ENCODE results near the gene DTNB. TPM values are rescaled to one million over a fixed set of nuclear protein-coding genes. Genes with fewer than 3 reads are reported as not detected.
"Not testable (repeated sequence)": the region's sequence is repeated elsewhere in the genome, so short reads cannot be mapped to it uniquely, and the experiment has no call there.

The DTNB gene
- total RNA-seq, 1 donor from 2014 or later = 15.6 TPM

- no peak for DNase-seq (ENCODE audit: low spot score)
Measured at GRCh38 chr2:25590921-25591505, 82.4 kb downstream of the DTNB start.

GRCh38 chr2:25589676-25590205, 83.6 kb downstream of the DTNB start:
- DNase-seq (ENCODE audit: low spot score) = no peak

- DNase-seq (ENCODE audit: low spot score) = no peak
Measured at GRCh38 chr2:25588576-25588975, 84.8 kb downstream of the DTNB start.

GRCh38 chr2:25587361-25587760, 86.0 kb downstream of the DTNB start:
- no peak for DNase-seq (ENCODE audit: low spot score)

GRCh38 chr2:25586726-25587144, 86.6 kb downstream of the DTNB start:
- DNase-seq (ENCODE audit: low spot score) = no peak

- DNase-seq (ENCODE audit: low spot score) = no peak
Measured at GRCh38 chr2:25585189-25585588, 88.2 kb downstream of the DTNB start.

GRCh38 chr2:25582077-25582830, 91.1 kb downstream of the DTNB start:
- DNase-seq (ENCODE audit: low spot score) = no peak

- no peak for DNase-seq (ENCODE audit: low spot score)
Measured at GRCh38 chr2:25576596-25576995, 96.8 kb downstream of the DTNB start.

GRCh38 chr2:25572638-25573037, 100.7 kb downstream of the DTNB start:
- no peak for DNase-seq (ENCODE audit: low spot score)

GRCh38 chr2:25570161-25570845, 103.1 kb downstream of the DTNB start:
- no peak for DNase-seq (ENCODE audit: low spot score)

GRCh38 chr2:25567406-25567805, 106.0 kb downstream of the DTNB start:
- no peak for DNase-seq (ENCODE audit: low spot score)

GRCh38 chr2:25566694-25567093, 106.7 kb downstream of the DTNB start:
- DNase-seq (ENCODE audit: low spot score) = no peak

GRCh38 chr2:25566094-25566493, 107.3 kb downstream of the DTNB start:
- no peak for DNase-seq (ENCODE audit: low spot score)

GRCh38 chr2:25561136-25561850, 112.1 kb downstream of the DTNB start:
- no peak for DNase-seq (ENCODE audit: low spot score)

- no peak for DNase-seq (ENCODE audit: low spot score)
Measured at GRCh38 chr2:25559148-25559547, 114.2 kb downstream of the DTNB start.

- no peak for DNase-seq (ENCODE audit: low spot score)
Measured at GRCh38 chr2:25558262-25558661, 115.1 kb downstream of the DTNB start.

- no peak for DNase-seq (ENCODE audit: low spot score)
Measured at GRCh38 chr2:25557179-25558036, 116.0 kb downstream of the DTNB start.

- DNase-seq (ENCODE audit: low spot score) = no peak
Measured at GRCh38 chr2:25552318-25552717, 121.1 kb downstream of the DTNB start.

GRCh38 chr2:25551316-25551715, 122.1 kb downstream of the DTNB start:
- no peak for DNase-seq (ENCODE audit: low spot score)

GRCh38 chr2:25549571-25549970, 123.8 kb downstream of the DTNB start:
- DNase-seq (ENCODE audit: low spot score) = not testable (repeated sequence)

- DNase-seq (ENCODE audit: low spot score) = no peak
Measured at GRCh38 chr2:25548601-25549000, 124.8 kb downstream of the DTNB start.

All from mesenteric fat pad (tissue), 1 donor.